ENCODE results near the gene SGCG. TPM values are rescaled to one million over a fixed set of nuclear protein-coding genes. Genes with fewer than 3 reads are reported as not detected.

Gene SGCG
- polyA plus RNA-seq, 1 donor from 2014 or later: not detected

DNA sequence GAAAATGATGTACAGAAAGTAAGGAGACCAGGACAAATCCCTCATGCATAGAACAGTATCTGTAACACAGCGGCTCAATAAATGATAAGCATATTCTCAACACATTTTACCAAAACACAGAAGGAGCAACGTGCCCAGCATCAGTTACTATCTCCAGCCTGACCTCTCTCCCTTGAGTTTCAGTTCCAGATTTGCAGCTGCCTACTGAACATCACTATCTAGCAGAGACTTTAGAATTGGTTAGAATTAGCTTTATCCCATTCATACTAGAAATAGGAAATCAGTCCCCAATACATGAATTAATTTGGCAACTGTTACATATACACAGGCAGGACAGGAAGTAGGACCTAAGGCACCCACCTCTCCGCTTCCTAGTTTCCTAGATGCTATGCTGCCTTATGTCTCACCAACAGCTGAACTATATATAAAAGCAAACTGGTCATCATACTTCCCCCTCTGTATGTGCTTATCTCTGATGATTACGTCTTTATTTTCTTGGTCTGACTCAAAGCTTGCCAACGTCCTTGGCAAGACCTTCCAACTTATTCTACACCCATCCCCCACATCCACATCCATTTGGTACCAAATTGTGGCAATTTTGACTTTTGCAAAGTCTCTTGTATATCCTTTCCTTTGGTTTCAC is 191.6 kb downstream of the SGCG start:
- Histone ChIP-seq H3K9ac (ENCODE audit: low read length) (no peak overlapping the region), H3K4me3 (ENCODE audit: low read length) (no peak overlapping the region), H3K27ac (ENCODE audit: low read length) (no peak overlapping the region), H3K79me2 (replicated peaks; ENCODE audit: insufficient read depth, low read length) (peaks cover 20% of the 10 kb centered on the region), H3K9me2 (ENCODE audit: insufficient read depth, low read length) (no peaks in the 10 kb centered on the region), H2AFZ (ENCODE audit: low read depth, low read length) (no peak overlapping the region), H3K36me3 (ENCODE audit: insufficient read depth, low read length) (no peaks in the 10 kb centered on the region), H3K27me3 (ENCODE audit: insufficient read depth, low read depth, low read length) (no peaks in the 10 kb centered on the region), H3F3A (ENCODE audit: insufficient read depth, low read length, poor library complexity, severe bottlenecking) (no peaks in the 10 kb centered on the region), H3K9me3 (ENCODE audit: low read length) (no peaks in the 10 kb centered on the region), H4K20me1 (ENCODE audit: insufficient read depth) (peaks cover 3% of the 10 kb centered on the region), H3K4me2 (ENCODE audit: low read length) (no peak overlapping the region)
- TF ChIP-seq, protein P1, sequence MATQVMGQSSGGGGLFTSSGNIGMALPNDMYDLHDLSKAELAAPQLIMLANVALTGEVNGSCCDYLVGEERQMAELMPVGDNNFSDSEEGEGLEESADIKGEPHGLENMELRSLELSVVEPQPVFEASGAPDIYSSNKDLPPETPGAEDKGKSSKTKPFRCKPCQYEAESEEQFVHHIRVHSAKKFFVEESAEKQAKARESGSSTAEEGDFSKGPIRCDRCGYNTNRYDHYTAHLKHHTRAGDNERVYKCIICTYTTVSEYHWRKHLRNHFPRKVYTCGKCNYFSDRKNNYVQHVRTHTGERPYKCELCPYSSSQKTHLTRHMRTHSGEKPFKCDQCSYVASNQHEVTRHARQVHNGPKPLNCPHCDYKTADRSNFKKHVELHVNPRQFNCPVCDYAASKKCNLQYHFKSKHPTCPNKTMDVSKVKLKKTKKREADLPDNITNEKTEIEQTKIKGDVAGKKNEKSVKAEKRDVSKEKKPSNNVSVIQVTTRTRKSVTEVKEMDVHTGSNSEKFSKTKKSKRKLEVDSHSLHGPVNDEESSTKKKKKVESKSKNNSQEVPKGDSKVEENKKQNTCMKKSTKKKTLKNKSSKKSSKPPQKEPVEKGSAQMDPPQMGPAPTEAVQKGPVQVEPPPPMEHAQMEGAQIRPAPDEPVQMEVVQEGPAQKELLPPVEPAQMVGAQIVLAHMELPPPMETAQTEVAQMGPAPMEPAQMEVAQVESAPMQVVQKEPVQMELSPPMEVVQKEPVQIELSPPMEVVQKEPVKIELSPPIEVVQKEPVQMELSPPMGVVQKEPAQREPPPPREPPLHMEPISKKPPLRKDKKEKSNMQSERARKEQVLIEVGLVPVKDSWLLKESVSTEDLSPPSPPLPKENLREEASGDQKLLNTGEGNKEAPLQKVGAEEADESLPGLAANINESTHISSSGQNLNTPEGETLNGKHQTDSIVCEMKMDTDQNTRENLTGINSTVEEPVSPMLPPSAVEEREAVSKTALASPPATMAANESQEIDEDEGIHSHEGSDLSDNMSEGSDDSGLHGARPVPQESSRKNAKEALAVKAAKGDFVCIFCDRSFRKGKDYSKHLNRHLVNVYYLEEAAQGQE (IDR thresholded peaks at IDR 0.05; ENCODE audit: borderline replicate concordance): no peak
- TF ChIP-seq POLR2AphosphoS5 (IDR thresholded peaks at IDR 0.05) (no peak), EP300 (conservative IDR thresholded peaks at IDR 0.05; ENCODE audit: poor library complexity, severe bottlenecking) (no peak), EZH2 (IDR thresholded peaks at IDR 0.05; ENCODE audit: borderline replicate concordance, insufficient read depth, low read length, poor library complexity, severe bottlenecking) (no peak), SMC3 (conservative IDR thresholded peaks at IDR 0.05; ENCODE audit: poor library complexity) (no peak), TAF1 (IDR thresholded peaks at IDR 0.05; ENCODE audit: low read depth) (no peak), RAD21 (conservative IDR thresholded peaks at IDR 0.05) (no peak), MXI1 (conservative IDR thresholded peaks at IDR 0.05; ENCODE audit: poor library complexity, severe bottlenecking) (no peak)

Small RNAs within 50 kb of the gene (small RNA-seq; reads per million reads assigned to genes)
- gene RNU6-58P (0 reads per million in 3 experiments), gene RNY3P4 (0 to 0.33 (median 0.13) reads per million in 3 experiments)
